ENCODE data around the gene SPDYE5.
"Not testable (repeated sequence)": the region's sequence is repeated elsewhere in the genome, so short reads cannot be mapped to it uniquely, and the experiment has no call there.

The SPDYE5 gene

GRCh38 chr7:75492020-75492419 lies at the start of gene SPDYE5:
Gene SPDYE5 (plus strand): TSS chr7:75492320. CDS start chr7:75494048, 1,728 bp downstream.
- not testable (repeated sequence) for DNase-seq

- not testable (repeated sequence) for DNase-seq
These were observed 49.5 kb upstream of the SPDYE5 start for GRCh38 chr7:75442465-75443111.

GRCh38 chr7:75449946-75450345 lies 42.2 kb upstream of the SPDYE5 start:
- not testable (repeated sequence) for DNase-seq

GRCh38 chr7:75452494-75452955 lies 39.6 kb upstream of the SPDYE5 start:
- DNase-seq: not testable (repeated sequence)

- DNase-seq: peak; percentile 11
These were observed 35.7 kb upstream of the SPDYE5 start for GRCh38 chr7:75456403-75456802.

GRCh38 chr7:75458034-75458433 lies 34.1 kb upstream of the SPDYE5 start:
- DNase-seq: not testable (repeated sequence)

- not testable (repeated sequence) for DNase-seq
These were observed 31.6 kb upstream of the SPDYE5 start for GRCh38 chr7:75460541-75460940.

GRCh38 chr7:75470166-75470565 lies 22.0 kb upstream of the SPDYE5 start:
- DNase-seq: not testable (repeated sequence)

GRCh38 chr7:75477457-75477856 lies 14.7 kb upstream of the SPDYE5 start:
- DNase-seq: not testable (repeated sequence)

- not testable (repeated sequence) for DNase-seq
These were observed 11.8 kb upstream of the SPDYE5 start for GRCh38 chr7:75480313-75480712.

- not testable (repeated sequence) for DNase-seq
These were observed 6.7 kb upstream of the SPDYE5 start for GRCh38 chr7:75485355-75485978.

- peak; percentile 64 for DNase-seq
These were observed 6.0 kb upstream of the SPDYE5 start, which contains the start of gene POM121C for GRCh38 chr7:75485979-75486643. Gene POM121C (minus strand): TSS chr7:75486299. CDS start chr7:75441496, 44,803 bp downstream.

- not testable (repeated sequence) for DNase-seq
These were observed 16.9 kb downstream of the SPDYE5 start for GRCh38 chr7:75509033-75509432.

- DNase-seq: not testable (repeated sequence)
These were observed 26.7 kb downstream of the SPDYE5 start for GRCh38 chr7:75518842-75519241.

- not testable (repeated sequence) for DNase-seq
These were observed 29.6 kb downstream of the SPDYE5 start for GRCh38 chr7:75521727-75522126.

- not testable (repeated sequence) for DNase-seq
These were observed 35.2 kb downstream of the SPDYE5 start for GRCh38 chr7:75527224-75527722.

GRCh38 chr7:75531359-75531821 lies 39.3 kb downstream of the SPDYE5 start:
- DNase-seq: no peak

- DNase-seq: no peak
These were observed 40.5 kb downstream of the SPDYE5 start for GRCh38 chr7:75532639-75533038.

GRCh38 chr7:75533926-75534325 lies 41.8 kb downstream of the SPDYE5 start:
- DNase-seq: no peak

- DNase-seq: peak; percentile 65
These were observed 42.7 kb downstream of the SPDYE5 start for GRCh38 chr7:75534727-75535307.

GRCh38 chr7:75536491-75536890 lies 44.4 kb downstream of the SPDYE5 start:
- no peak for DNase-seq

- no peak for DNase-seq
These were observed 44.9 kb downstream of the SPDYE5 start for GRCh38 chr7:75536940-75537538.

Data from SIG-M5 (cell line).